Left renal cortex interstitium (tissue), 4 donors: ENCODE results near the gene STK32B. TPM values are rescaled to one million over a fixed set of nuclear protein-coding genes. Genes with fewer than 3 reads are reported as not detected.
"Not testable (repeated sequence)": the region's sequence is repeated elsewhere in the genome, so short reads cannot be mapped to it uniquely, and the experiment has no call there.

Experiments
- DNase-seq, 4 donors: peaks; one replicate each; pipeline ENCODE4 v3.0.0-alpha.2; 2013; ENCODE audit warnings: low read depth in 4 of 4, low spot score in 2 of 4, missing footprints in 1 of 4
- polyA plus RNA-seq, 4 donors: library from polyadenylated mRNA; unstranded; fragments of 120-200 nt; gene quantifications; one replicate each; pipeline ENCODE4 v1.2.1, GENCODE V29; 2013; ENCODE audit not compliant: insufficient read length in 4 of 4

Gene STK32B
- polyA plus RNA-seq, 4 donors, result 8.9 to 10.7 (median 9.6) TPM

DNA sequence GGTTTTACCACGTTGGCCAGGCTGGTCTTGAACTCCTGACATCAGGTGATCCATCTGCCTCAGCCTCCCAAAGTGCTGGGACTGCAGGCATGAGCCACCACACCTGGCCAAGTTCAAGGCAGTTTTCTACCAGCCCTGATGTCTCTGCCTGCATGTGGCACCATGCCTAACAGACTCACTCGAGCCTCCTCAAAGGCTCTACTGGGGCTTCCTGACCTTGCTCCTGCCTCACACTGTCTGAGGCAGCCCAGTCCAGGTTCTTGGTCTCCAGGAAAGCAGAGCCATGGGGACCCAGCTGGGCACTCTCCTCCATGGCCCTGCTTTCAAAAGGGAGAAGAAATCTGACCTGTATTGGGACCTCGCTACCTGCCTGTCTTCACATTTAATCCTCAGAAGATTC is 370.1 kb downstream of the STK32B start:
- no peak for DNase-seq

GRCh38 chr4:5422195-5422594 is 370.9 kb downstream of the STK32B start:
- no peak for DNase-seq

- DNase-seq, result no peak
Measured at GRCh38 chr4:5423670-5424069, 372.4 kb downstream of the STK32B start.

GRCh38 chr4:5424211-5424610 is 372.9 kb downstream of the STK32B start:
- no peak for DNase-seq

GRCh38 chr4:5424901-5425300 is 373.6 kb downstream of the STK32B start:
- no peak for DNase-seq

- no peak for DNase-seq
Measured at GRCh38 chr4:5429747-5430146, 378.5 kb downstream of the STK32B start.

DNA sequence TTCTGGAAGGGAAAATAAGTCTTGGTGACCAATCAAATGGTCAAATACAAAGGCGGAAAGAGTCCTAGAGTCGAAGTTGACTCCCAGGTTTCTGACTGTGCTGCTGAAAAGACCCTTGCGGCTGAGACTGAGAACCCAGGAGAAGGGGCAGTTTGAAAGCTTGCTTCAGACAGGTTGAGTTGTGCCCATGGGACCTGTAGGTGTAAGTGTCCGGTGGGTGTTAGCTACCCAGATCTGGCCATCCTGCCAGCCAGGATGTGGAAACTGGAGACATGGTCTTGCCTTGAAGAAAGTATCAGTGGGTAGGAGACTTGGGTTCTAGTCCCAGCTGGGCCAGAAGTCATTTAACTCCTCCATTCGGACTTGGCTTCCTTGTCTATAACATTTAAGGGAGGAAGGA is 381.9 kb downstream of the STK32B start:
- DNase-seq, result no peak

GRCh38 chr4:5435201-5435600 is 383.9 kb downstream of the STK32B start:
- no peak for DNase-seq

DNA sequence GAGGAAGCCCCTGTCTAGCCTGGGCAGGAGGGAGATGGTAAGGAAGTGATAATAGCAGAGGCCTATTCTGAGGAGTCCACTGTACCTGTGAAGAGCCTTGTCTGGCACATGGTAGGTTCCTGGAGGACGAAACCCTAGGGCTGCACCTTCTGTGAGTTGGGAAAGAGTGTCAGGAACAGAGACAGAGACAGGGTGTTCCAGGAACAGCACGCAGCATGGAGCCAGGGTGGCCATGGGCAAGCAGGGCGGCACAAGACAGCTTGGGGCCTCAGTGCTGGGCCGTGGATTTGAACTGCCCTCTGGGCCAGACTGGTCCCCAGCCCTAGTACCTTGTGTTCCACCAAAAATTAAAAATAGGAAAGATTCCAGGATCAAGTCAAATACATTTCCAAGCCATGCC is 384.5 kb downstream of the STK32B start:
- no peak for DNase-seq

GRCh38 chr4:5443976-5444802 is 392.9 kb downstream of the STK32B start:
- DNase-seq, result not testable (repeated sequence)

- DNase-seq, result no peak
Measured at GRCh38 chr4:5444918-5445517, 393.7 kb downstream of the STK32B start.

DNA sequence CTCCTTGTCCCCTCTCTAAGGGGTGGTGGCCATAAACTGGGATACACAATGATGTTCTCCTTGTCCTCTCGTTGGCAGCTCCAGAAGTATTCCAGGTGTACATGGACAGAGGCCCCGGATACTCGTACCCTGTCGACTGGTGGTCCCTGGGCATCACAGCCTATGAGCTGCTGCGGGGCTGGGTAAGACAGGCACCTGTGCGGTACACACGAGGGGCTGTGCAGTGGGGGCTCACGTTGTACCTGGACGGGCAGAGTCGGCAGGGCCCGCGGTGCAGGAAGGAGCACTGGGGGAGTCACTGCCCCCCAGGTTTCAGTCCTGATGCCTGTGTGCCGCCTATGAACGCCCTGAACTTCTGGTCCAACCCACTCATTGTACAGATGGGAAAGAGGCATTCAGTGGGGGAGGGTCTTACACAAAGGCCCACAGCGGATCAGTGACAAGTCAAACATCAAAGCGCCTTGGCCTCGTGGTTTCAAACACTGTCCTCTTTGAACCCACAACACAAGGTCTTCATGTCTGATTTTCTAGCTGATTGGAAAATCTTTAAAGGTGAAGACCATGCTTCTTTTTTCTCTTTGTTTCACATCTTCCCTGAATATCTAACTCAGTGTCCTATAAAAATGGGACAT is 395.4 kb downstream of the STK32B start:
- no peak for DNase-seq

DNA sequence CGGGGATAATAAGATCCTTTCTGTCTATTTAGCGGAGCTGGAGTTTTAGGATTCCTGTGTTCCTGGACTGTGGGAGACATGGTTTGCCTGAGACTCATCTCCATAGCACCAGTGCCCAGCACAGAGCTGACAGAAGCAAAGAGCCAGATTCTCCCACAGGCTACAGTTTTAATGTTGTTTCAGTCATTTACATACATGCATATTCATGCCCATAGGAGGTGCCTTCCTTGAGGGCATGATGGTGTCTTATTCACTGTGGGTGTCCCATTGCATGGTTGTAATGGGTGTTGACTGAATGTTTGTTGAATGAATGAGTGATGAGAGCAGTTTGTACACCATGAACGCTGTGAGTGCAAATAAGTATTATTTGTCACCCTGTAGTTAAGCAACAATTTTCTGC is 396.5 kb downstream of the STK32B start:
- no peak for DNase-seq

DNA sequence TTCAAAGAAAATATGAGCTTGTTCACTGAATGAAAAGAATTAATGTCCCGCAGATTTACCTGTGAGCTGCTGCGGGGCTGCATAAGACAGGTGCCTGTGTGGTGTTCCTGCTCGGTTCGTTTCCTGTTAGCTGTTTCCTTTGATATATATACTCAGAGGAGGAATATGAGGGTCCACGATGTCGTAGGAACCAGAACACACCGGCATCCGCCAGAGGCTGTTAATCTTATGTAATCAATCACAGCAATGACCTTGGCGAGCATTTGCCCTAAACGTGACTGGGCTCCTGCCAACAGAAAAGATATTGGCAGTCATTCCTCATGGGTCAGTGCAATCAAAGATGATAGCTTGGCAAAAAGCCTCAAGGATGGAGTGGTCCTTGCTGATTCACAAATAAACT is 396.9 kb downstream of the STK32B start:
- DNase-seq, result no peak

- DNase-seq, result no peak
Measured at GRCh38 chr4:5451243-5451642, 400.0 kb downstream of the STK32B start.

GRCh38 chr4:5452156-5452555 is 400.9 kb downstream of the STK32B start:
- no peak for DNase-seq

DNA sequence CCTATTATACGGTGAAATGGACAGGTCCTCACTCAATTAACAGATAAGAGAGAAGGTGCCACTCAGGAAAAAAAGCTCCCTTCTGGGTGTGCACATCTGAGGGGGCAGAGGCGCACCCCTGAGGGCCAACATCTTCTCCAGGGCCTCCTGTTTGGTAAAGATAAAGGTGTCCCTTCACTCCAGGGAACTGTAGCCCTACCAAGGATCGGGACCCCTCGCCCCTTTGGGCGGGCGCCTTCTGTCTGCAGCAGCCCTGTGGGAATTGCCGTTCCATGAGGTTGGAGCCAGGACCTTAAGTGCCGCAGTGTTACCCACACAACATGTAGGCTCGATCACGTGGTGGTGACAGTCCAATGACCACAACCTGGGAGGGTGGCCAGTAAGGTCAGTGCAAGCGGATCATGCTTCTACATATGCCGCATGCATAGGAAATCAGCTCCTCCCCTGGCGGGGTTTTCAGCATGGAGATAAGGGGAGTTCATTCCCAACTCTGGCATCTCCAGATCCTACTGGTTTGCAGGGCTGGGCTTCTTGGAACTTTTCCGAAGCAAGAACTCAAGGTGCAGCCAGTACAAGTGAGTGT is 403.8 kb downstream of the STK32B start:
- DNase-seq, result no peak

DNA sequence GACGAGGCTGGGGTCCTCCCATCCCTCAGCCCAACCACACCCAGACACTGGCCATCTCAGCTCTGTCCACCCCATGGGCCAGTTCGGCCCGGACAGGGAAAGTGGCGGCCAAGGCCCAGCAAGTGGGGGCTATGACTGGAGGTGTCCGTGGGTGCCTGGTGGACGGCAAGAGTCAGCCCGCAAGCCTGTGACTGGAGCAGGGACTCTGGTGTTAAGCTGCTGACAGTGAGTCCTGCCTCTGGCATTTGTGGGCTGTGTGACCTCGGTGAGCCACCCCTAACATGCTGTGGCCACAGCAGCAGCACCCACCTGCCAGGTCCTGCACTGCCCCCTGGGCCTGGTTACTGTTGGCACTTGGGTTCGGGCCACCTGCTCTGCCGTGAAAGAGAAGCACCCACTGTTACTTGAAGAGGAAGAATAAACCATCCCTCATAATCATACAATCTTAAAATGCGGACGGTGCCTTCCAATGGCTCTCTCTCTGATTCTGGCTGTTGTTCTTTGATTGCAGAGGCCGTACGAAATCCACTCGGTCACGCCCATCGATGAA is 405.1 kb downstream of the STK32B start:
- DNase-seq, result no peak

DNA sequence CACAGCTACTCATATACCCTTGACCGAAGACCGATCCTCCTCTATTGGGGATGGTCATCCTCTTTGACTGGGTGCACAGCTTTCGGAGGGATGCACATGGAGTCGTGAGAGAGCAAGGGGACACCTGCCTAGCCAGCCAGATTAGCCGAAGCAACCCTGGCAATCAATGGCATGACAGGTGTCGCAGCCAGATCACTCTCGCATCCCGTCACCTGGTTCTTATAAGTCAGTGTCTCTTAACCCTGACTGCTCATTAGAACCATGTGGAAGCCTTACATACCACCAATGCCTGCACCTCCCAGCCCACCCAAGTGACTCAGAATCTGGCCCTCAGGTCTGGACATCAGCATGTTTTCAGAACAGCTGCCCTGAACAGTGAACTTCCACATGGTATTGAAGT is 407.4 kb downstream of the STK32B start:
- no peak for DNase-seq

GRCh38 chr4:5459236-5459635 is 408.0 kb downstream of the STK32B start:
- no peak for DNase-seq

DNA sequence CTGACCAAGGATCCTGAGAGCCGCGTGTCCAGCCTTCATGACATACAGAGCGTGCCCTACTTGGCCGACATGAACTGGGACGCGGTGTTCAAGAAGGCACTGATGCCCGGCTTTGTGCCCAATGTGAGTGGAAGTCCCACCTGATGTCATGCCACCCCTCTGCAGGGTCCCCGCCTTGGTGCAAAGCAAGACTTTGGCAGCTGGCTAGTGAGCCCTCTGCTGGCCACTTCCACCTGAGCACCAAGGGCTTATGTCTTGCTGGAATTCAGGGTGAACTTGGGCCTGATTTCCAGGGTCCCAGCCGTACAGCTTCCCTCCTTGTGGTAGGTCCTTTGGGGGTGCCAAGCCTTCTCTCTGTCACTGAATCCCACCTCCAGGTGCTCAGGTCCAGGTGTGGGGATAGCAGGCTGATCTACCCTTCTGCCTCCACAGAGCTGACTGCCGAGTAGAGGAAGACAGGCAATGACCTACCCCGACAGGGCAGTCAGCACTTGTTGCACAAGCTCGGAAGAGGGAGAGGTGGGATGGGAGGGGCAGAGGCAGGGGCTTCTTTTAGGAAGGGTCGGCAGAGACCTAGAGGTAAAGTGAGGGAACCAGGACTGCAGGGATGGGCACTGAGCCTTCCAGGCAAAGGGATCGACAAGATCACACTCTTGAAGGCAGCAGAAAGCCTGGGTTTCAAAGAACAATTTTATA is 409.0 kb downstream of the STK32B start:
- DNase-seq, result peak in 1 of 4 donors; percentile 6
